HG02884 (cell line): Measurements from ENCODE around the gene BTBD9.

Experiments used
- ATAC-seq: cut with Tn5 transposase; IDR thresholded peaks from one replicate; pipeline ENCODE4 v1.9.1; 2021; ENCODE audit warnings: mild to moderate bottlenecking, moderate library complexity; ENCODE audit not compliant: unreplicated experiment

BTBD9 gene

GRCh38 chr6:38403548-38403947 lies 236.2 kb downstream of the BTBD9 start:
- ATAC-seq: no peak

- no peak for ATAC-seq
Measured at GRCh38 chr6:38400764-38401163, 239.0 kb downstream of the BTBD9 start.

- ATAC-seq: no peak
Measured at GRCh38 chr6:38400101-38400500, 239.6 kb downstream of the BTBD9 start.

GRCh38 chr6:38396209-38396608 lies 243.5 kb downstream of the BTBD9 start:
- no peak for ATAC-seq

- no peak for ATAC-seq
Measured at GRCh38 chr6:38393986-38394385, 245.7 kb downstream of the BTBD9 start.

- ATAC-seq: no peak
Measured at GRCh38 chr6:38391626-38392579, 247.8 kb downstream of the BTBD9 start.

GRCh38 chr6:38391206-38391605 lies 248.5 kb downstream of the BTBD9 start:
- no peak for ATAC-seq

GRCh38 chr6:38389875-38390274 lies 249.9 kb downstream of the BTBD9 start:
- no peak for ATAC-seq

- no peak for ATAC-seq
Measured at GRCh38 chr6:38387971-38388370, 251.8 kb downstream of the BTBD9 start.

- no peak for ATAC-seq
Measured at GRCh38 chr6:38387461-38387860, 252.3 kb downstream of the BTBD9 start.

GRCh38 chr6:38378801-38379200 lies 260.9 kb downstream of the BTBD9 start:
- ATAC-seq: no peak

- ATAC-seq: no peak
Measured at GRCh38 chr6:38375937-38376336, 263.8 kb downstream of the BTBD9 start.

GRCh38 chr6:38375341-38375740 lies 264.4 kb downstream of the BTBD9 start:
- ATAC-seq: no peak

- ATAC-seq: no peak
Measured at GRCh38 chr6:38371881-38372280, 267.8 kb downstream of the BTBD9 start.

- ATAC-seq: no peak
Measured at GRCh38 chr6:38370653-38371601, 268.8 kb downstream of the BTBD9 start.

GRCh38 chr6:38367231-38367630 lies 272.5 kb downstream of the BTBD9 start:
- ATAC-seq: no peak

- no peak for ATAC-seq
Measured at GRCh38 chr6:38366234-38366633, 273.5 kb downstream of the BTBD9 start.

GRCh38 chr6:38364775-38365174 lies 275.0 kb downstream of the BTBD9 start:
- ATAC-seq: no peak

GRCh38 chr6:38364127-38364526 lies 275.6 kb downstream of the BTBD9 start:
- ATAC-seq: no peak

- ATAC-seq: no peak
Measured at GRCh38 chr6:38355519-38355918, 284.2 kb downstream of the BTBD9 start.

- peak; percentile 51 for ATAC-seq
Measured at GRCh38 chr6:38354905-38355304, 284.8 kb downstream of the BTBD9 start.

- no peak for ATAC-seq
Measured at GRCh38 chr6:38354037-38354381, 285.7 kb downstream of the BTBD9 start.
